SK-N-SH treated with all-trans-retinoic acid at 6 μM for 48 hours (cell line): ENCODE data around the gene RWDD4.

ENCODE experiments used
- ARNTL ChIP-seq: fragments of 450-650 bp; formaldehyde crosslinking; IDR thresholded peaks from 2 replicates; pipeline ENCODE4 v1.5.0; 2020; ENCODE audit warnings: low read depth, mild to moderate bottlenecking, moderate library complexity, borderline replicate concordance
- ESRRG ChIP-seq: fragments of 250-450 bp; sonication (Bioruptor Pico); IDR thresholded peaks from 2 replicates; pipeline ENCODE4 v1.6.1; 2021; ENCODE audit warnings: mild to moderate bottlenecking
- PPARA ChIP-seq: fragments of 250-450 bp; sonication (Bioruptor Pico); IDR thresholded peaks from 2 replicates; pipeline ENCODE4 v1.5.0; 2020; ENCODE audit warnings: mild to moderate bottlenecking, borderline replicate concordance
- RARB ChIP-seq: fragments of 250-450 bp; sonication (Bioruptor Pico); IDR thresholded peaks from 2 replicates; pipeline ENCODE4 v1.8.0; 2021; ENCODE audit warnings: mild to moderate bottlenecking, moderate library complexity
- SNAI2 ChIP-seq: fragments of 250-450 bp; sonication (Bioruptor Pico); IDR thresholded peaks from 2 replicates; pipeline ENCODE4 v1.5.0; 2020; ENCODE audit warnings: mild to moderate bottlenecking, moderate library complexity
- TOX ChIP-seq: fragments of 250-450 bp; sonication (Bioruptor Pico); IDR thresholded peaks from 2 replicates; pipeline ENCODE4 v1.8.0; 2021; ENCODE audit warnings: mild to moderate bottlenecking, moderate library complexity, borderline replicate concordance
- ZFP3 ChIP-seq: fragments of 250-450 bp; sonication (Bioruptor Pico); IDR thresholded peaks from 2 replicates; pipeline ENCODE4 v1.5.0; 2020; ENCODE audit warnings: mild to moderate bottlenecking, moderate library complexity
- ZFP30 ChIP-seq: fragments of 450-650 bp; formaldehyde crosslinking; IDR thresholded peaks from 2 replicates; pipeline ENCODE4 v1.5.0; 2022; ENCODE audit warnings: mild to moderate bottlenecking, moderate library complexity
- ZNF70 ChIP-seq: fragments of 450-650 bp; formaldehyde crosslinking; IDR thresholded peaks from 2 replicates; pipeline ENCODE4 v1.5.0; 2020; ENCODE audit warnings: mild to moderate bottlenecking, moderate library complexity
- TF ChIP-seq, protein P1 (sequence below): fragments of 250-450 bp; sonication (Bioruptor Pico); IDR thresholded peaks from 2 replicates; pipeline ENCODE4 v1.5.1; 2020; ENCODE audit warnings: low read depth, mild to moderate bottlenecking, moderate library complexity
- TF ChIP-seq, protein P2 (sequence below): fragments of 250-450 bp; sonication (Bioruptor Pico); IDR thresholded peaks from 2 replicates; pipeline ENCODE4 v1.8.0; 2020; ENCODE audit warnings: mild to moderate bottlenecking, moderate library complexity, borderline replicate concordance
- TF ChIP-seq, protein P3 (sequence below): fragments of 250-450 bp; sonication (Bioruptor Pico); IDR thresholded peaks from 2 replicates; pipeline ENCODE4 v1.8.0; 2021; ENCODE audit warnings: low read depth, mild to moderate bottlenecking, moderate library complexity, borderline replicate concordance

DNA sequence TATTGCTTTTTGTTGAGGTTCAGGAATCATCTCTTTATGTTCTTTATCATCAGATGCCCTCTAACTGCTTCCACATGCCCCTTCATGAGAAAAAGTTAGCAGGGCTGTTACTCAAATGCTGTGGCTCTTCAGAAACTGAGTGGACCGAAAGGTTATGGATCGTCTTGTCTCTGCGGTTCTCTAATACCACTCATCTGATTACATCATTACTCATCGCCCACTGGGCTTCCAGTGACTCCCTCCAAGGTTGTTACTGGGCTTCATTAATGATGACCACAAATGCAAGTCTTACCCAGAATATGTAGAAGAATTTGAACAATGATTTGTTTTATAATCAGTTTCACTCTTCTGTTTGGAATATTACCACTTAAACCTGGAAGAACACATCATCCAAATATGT lies 67.7 kb downstream of the RWDD4 start:
- no peak for TF ChIP-seq ESRRG (CRISPR knock-in tag)
- TF ChIP-seq, protein P1, sequence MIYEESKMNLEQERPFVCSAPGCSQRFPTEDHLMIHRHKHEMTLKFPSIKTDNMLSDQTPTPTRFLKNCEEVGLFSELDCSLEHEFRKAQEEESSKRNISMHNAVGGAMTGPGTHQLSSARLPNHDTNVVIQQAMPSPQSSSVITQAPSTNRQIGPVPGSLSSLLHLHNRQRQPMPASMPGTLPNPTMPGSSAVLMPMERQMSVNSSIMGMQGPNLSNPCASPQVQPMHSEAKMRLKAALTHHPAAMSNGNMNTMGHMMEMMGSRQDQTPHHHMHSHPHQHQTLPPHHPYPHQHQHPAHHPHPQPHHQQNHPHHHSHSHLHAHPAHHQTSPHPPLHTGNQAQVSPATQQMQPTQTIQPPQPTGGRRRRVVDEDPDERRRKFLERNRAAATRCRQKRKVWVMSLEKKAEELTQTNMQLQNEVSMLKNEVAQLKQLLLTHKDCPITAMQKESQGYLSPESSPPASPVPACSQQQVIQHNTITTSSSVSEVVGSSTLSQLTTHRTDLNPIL (CRISPR knock-in tag) = no peak
- TF ChIP-seq, protein P2, sequence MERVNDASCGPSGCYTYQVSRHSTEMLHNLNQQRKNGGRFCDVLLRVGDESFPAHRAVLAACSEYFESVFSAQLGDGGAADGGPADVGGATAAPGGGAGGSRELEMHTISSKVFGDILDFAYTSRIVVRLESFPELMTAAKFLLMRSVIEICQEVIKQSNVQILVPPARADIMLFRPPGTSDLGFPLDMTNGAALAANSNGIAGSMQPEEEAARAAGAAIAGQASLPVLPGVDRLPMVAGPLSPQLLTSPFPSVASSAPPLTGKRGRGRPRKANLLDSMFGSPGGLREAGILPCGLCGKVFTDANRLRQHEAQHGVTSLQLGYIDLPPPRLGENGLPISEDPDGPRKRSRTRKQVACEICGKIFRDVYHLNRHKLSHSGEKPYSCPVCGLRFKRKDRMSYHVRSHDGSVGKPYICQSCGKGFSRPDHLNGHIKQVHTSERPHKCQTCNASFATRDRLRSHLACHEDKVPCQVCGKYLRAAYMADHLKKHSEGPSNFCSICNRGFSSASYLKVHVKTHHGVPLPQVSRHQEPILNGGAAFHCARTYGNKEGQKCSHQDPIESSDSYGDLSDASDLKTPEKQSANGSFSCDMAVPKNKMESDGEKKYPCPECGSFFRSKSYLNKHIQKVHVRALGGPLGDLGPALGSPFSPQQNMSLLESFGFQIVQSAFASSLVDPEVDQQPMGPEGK (CRISPR knock-in tag) = no peak
- no peak for TF ChIP-seq TOX (CRISPR knock-in tag)
- no peak for TF ChIP-seq RARB (CRISPR knock-in tag)
- TF ChIP-seq PPARA (CRISPR knock-in tag) = no peak
- TF ChIP-seq ZNF70 = no peak
- no peak for TF ChIP-seq ZFP30 (CRISPR knock-in tag)
- no peak for TF ChIP-seq ZFP3 (CRISPR knock-in tag)
- TF ChIP-seq SNAI2 = no peak
- TF ChIP-seq, protein P3, sequence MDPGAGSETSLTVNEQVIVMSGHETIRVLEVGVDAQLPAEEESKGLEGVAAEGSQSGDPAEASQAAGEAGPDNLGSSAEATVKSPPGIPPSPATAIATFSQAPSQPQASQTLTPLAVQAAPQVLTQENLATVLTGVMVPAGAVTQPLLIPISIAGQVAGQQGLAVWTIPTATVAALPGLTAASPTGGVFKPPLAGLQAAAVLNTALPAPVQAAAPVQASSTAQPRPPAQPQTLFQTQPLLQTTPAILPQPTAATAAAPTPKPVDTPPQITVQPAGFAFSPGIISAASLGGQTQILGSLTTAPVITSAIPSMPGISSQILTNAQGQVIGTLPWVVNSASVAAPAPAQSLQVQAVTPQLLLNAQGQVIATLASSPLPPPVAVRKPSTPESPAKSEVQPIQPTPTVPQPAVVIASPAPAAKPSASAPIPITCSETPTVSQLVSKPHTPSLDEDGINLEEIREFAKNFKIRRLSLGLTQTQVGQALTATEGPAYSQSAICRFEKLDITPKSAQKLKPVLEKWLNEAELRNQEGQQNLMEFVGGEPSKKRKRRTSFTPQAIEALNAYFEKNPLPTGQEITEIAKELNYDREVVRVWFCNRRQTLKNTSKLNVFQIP = no peak
- no peak for TF ChIP-seq ARNTL (CRISPR knock-in tag)
